HUES64 (cell line): ENCODE measurements around the gene FAM193A.
"Not testable (repeated sequence)": the region's sequence is repeated elsewhere in the genome, so short reads cannot be mapped to it uniquely, and the experiment has no call there.

Experiments
- H3K27ac ChIP-seq: 2 replicates; pipeline ENCODE4 v1.7.0; 2013; ENCODE audit warnings: low read depth, low read length, inconsistent platforms
- H3K27me3 ChIP-seq: 2 replicates; pipeline ENCODE4 v1.6.1; 2013; ENCODE audit warnings: mild to moderate bottlenecking, low read length; ENCODE audit not compliant: insufficient read depth
- H3K36me3 ChIP-seq: 2 replicates; pipeline ENCODE4 v1.6.1; 2013; ENCODE audit warnings: mild to moderate bottlenecking, low read length; ENCODE audit not compliant: insufficient read depth
- H3K4me1 ChIP-seq: 2 replicates; pipeline ENCODE4 v1.6.1; 2013; ENCODE audit warnings: mild to moderate bottlenecking, low read length, moderate library complexity; ENCODE audit not compliant: insufficient read depth
- H3K4me3 ChIP-seq: 2 replicates; pipeline ENCODE4 v1.5.1; 2013; ENCODE audit warnings: mild to moderate bottlenecking, low read length, moderate library complexity
- H3K9ac ChIP-seq: 2 replicates; pipeline ENCODE4 v1.6.1; 2013; ENCODE audit warnings: mild to moderate bottlenecking, low read depth, low read length
- H3K9me3 ChIP-seq: 2 replicates; pipeline ENCODE4 v1.6.1; 2013; ENCODE audit warnings: low read depth, low read length; ENCODE audit not compliant: insufficient read depth
- WGBS: fragments of 150-250, 120-280 bp; methylation state at CpG from one replicate; pipeline ENCODE4 v1.1.7; 2013; ENCODE audit warnings: missing lambda C conversion rate; 5-methylcytosine and 5-hydroxymethylcytosine counted together

FAM193A gene

DNA sequence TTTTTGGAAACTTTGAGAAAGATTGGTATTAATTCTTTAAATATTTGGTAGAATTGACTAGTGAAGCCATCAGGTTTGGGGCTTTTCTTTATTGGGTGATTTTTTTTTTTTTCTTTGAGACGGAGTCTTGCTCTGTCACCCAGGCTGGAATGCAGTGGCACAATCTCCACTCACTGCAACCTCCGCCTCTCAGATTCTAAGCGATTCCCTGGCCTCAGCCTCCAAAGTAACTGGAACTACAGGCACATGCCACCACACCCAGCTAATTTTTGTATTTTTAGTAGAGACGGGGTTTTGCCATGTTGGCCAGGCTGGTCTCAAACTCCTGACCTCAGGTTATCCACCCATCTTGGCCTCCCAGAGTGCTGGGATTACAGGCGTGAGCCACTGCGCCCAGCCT is 143.3 kb downstream of the FAM193A start:
- not testable (repeated sequence) for H3K27me3 ChIP-seq, H3K27ac ChIP-seq, H3K4me1 ChIP-seq, H3K4me3 ChIP-seq, H3K9me3 ChIP-seq, H3K9ac ChIP-seq
- H3K36me3 ChIP-seq = peaks cover 46% of the 10 kb centered on the region
- 98% methylated on average over 6 of the region's 6 CpGs for WGBS

- H3K36me3 ChIP-seq = peaks cover 64% of the 10 kb centered on the region
- H3K27me3 ChIP-seq = no peaks in the 10 kb centered on the region
- H3K4me3 ChIP-seq = no peak overlapping the region
- no peaks in the 10 kb centered on the region for H3K9me3 ChIP-seq
- H3K27ac ChIP-seq = no peak overlapping the region
- H3K9ac ChIP-seq = no peak overlapping the region
- H3K4me1 ChIP-seq = no peaks in the 10 kb centered on the region
- WGBS = 96% methylated on average over 9 of the region's 9 CpGs
Measured at GRCh38 chr4:2684486-2684885, 148.0 kb downstream of the FAM193A start.

GRCh38 chr4:2685541-2685940 is 149.1 kb downstream of the FAM193A start:
- H3K4me1 ChIP-seq = no peaks in the 10 kb centered on the region
- H3K27ac ChIP-seq = no peak overlapping the region
- H3K9ac ChIP-seq = no peak overlapping the region
- no peaks in the 10 kb centered on the region for H3K27me3 ChIP-seq
- no peaks in the 10 kb centered on the region for H3K9me3 ChIP-seq
- H3K4me3 ChIP-seq = no peak overlapping the region
- peaks cover 75% of the 10 kb centered on the region for H3K36me3 ChIP-seq
- 94% methylated on average over 8 of the region's 8 CpGs for WGBS

DNA sequence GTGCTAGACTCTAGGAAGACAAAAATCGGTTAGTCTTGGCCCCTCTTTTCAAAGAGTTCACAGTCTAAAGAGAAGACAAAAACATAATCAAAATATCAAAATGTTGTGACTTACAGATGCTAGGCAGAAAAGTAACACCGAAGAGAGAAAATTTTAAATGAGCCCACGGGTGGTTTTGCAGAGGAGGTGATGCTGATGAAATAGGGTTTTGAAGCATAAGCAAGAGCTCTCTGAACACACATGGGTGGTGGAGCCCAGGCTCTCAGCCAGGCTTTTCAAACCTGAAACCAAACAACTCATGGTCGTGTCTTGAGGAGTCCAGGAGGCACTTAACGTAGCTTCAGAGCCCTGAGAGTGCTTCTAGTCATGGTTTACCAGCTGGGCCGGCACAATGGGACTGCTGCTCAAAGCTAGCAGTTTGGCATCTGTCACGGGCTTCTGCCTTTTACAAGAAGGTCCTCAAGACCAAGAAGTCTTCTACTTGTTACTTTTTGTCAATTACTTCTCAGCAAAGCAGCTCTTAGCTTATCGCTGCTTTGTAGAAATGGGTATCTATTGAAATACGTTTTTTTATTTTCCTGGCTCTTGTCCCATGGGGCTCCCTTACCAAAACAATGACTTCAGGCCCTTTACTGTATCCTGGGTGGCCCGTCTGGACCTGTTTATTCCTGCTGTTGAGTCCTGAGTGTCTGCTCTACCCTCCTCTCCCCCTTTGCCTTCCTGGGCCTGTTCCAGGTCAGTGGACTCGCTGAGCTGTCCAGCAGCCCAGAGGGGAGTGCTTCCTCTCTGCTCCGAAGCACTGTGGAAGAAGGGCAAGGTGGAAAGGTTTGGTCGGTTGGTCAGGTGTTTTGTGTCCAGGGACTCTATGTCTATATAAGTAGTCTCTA is 150.2 kb downstream of the FAM193A start:
- H3K9ac ChIP-seq = no peak overlapping the region
- no peaks in the 10 kb centered on the region for H3K4me1 ChIP-seq
- no peaks in the 10 kb centered on the region for H3K9me3 ChIP-seq
- WGBS = 95% methylated on average over 12 of the region's 13 CpGs
- H3K27me3 ChIP-seq = no peaks in the 10 kb centered on the region
- peaks cover 82% of the 10 kb centered on the region for H3K36me3 ChIP-seq
- H3K27ac ChIP-seq = no peak overlapping the region
- H3K4me3 ChIP-seq = no peak overlapping the region

GRCh38 chr4:2688281-2688680 is 151.8 kb downstream of the FAM193A start:
- H3K27ac ChIP-seq = no peak overlapping the region
- no peaks in the 10 kb centered on the region for H3K9me3 ChIP-seq
- no peak overlapping the region for H3K9ac ChIP-seq

DNA sequence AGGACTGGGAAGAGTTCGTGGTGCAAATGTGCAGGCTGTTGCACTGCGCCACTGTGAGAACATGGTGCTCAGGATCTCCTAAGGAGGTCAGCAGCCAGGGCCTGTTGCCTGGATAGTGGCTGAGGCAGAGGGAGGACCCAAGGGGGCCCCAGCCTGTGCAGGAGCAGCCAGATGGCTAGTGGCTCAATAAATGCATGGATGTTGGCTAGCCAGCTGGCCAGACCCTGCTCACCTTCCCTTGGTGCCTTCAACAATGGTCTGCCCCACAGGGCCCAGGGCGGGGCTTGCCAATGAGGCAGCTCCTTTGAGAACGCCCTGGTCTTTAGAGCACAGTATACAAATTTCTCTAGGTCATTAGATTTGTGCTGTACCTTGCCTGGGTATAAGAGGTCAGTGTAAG is 152.2 kb downstream of the FAM193A start:
- no peaks in the 10 kb centered on the region for H3K27me3 ChIP-seq
- H3K4me1 ChIP-seq = no peaks in the 10 kb centered on the region
- peaks cover 87% of the 10 kb centered on the region for H3K36me3 ChIP-seq
- H3K9ac ChIP-seq = no peak overlapping the region
- H3K9me3 ChIP-seq = no peaks in the 10 kb centered on the region
- no peak overlapping the region for H3K27ac ChIP-seq
- 95% methylated on average over 4 of the region's 4 CpGs for WGBS
- H3K4me3 ChIP-seq = no peak overlapping the region

More at GRCh38 chr4:2688281-2688680, 151.8 kb downstream of the FAM193A start:
- Histone ChIP-seq H3K4me1 (no peaks in the 10 kb centered on the region), H3K4me3 (no peak overlapping the region), H3K36me3 (peaks cover 87% of the 10 kb centered on the region), H3K27me3 (no peaks in the 10 kb centered on the region)
- 96% methylated on average over 11 of the region's 11 CpGs for WGBS

DNA sequence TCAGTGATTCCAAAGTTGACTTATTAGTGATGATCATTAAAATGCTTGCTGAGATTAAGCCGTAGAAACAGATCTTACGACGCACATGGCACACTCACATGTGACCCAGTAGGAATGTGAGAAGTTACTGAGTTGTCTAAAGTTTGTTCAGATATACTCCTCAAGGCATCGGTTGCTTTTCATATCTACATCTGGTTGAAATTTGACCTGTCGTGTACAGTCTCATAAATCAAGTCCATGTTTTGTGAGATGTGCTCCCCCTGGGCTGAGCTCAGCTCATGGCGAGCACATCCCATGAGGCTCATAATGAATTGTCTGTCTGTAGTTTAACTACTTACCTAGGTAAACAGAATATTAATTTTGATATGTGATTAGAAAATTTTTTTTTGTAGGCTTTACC is 152.7 kb downstream of the FAM193A start:
- 92% methylated on average over 6 of the region's 6 CpGs for WGBS
- Histone ChIP-seq H3K9ac (no peak overlapping the region), H3K4me3 (no peak overlapping the region), H3K4me1 (no peaks in the 10 kb centered on the region), H3K27me3 (no peaks in the 10 kb centered on the region), H3K36me3 (peaks cover 87% of the 10 kb centered on the region), H3K9me3 (no peaks in the 10 kb centered on the region), H3K27ac (no peak overlapping the region)

- WGBS = 95% methylated on average over 19 of the region's 19 CpGs
- H3K36me3 ChIP-seq = peaks cover 86% of the 10 kb centered on the region
- no peaks in the 10 kb centered on the region for H3K27me3 ChIP-seq
- no peak overlapping the region for H3K4me3 ChIP-seq
- H3K9me3 ChIP-seq = no peaks in the 10 kb centered on the region
- no peak overlapping the region for H3K27ac ChIP-seq
- no peaks in the 10 kb centered on the region for H3K4me1 ChIP-seq
- H3K9ac ChIP-seq = no peak overlapping the region
Measured at GRCh38 chr4:2689825-2690700, 153.6 kb downstream of the FAM193A start.

GRCh38 chr4:2691313-2691712 is 154.9 kb downstream of the FAM193A start:
- H3K27ac ChIP-seq = no peak overlapping the region
- H3K4me1 ChIP-seq = no peaks in the 10 kb centered on the region
- H3K9me3 ChIP-seq = no peaks in the 10 kb centered on the region
- H3K9ac ChIP-seq = no peak overlapping the region
- H3K4me3 ChIP-seq = no peak overlapping the region
- no peaks in the 10 kb centered on the region for H3K27me3 ChIP-seq
- H3K36me3 ChIP-seq = peaks cover 88% of the 10 kb centered on the region
- WGBS = 97% methylated on average over 5 of the region's 5 CpGs

GRCh38 chr4:2691952-2692435 is 155.5 kb downstream of the FAM193A start:
- Histone ChIP-seq H3K27me3 (no peaks in the 10 kb centered on the region), H3K4me1 (no peaks in the 10 kb centered on the region), H3K9me3 (no peaks in the 10 kb centered on the region), H3K4me3 (no peak overlapping the region), H3K27ac (no peak overlapping the region), H3K9ac (no peak overlapping the region), H3K36me3 (peaks cover 89% of the 10 kb centered on the region)
- 98% methylated on average over 7 of the region's 7 CpGs for WGBS

DNA sequence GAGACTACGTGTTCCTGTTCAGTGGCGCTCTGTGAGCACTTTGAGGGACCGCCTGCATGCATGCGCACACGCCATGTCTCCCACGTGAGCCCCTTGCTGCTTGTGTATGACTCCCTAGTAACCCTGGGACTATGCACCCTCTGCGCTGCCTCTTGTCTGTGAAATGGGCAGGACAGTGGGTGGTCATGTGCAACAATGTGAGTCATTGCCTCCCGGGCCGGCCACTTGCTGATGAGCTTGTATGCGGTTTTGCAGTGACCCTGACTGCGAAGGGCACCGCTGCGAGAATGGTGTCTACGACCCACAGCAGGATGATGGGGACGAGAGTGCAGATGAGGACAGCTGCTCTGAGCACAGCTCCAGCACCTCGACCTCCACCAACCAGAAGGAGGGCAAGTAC is 158.2 kb downstream of the FAM193A start:
- H3K9ac ChIP-seq = no peak overlapping the region
- peaks cover 98% of the 10 kb centered on the region for H3K36me3 ChIP-seq
- no peaks in the 10 kb centered on the region for H3K27me3 ChIP-seq
- H3K4me3 ChIP-seq = no peak overlapping the region
- no peaks in the 10 kb centered on the region for H3K4me1 ChIP-seq
- H3K9me3 ChIP-seq = no peaks in the 10 kb centered on the region
- WGBS = 94% methylated on average over 16 of the region's 16 CpGs
- no peak overlapping the region for H3K27ac ChIP-seq
